Midbrain (tissue), 1 donor: ENCODE measurements around the gene AKR1B15.
"Not testable (repeated sequence)": the region's sequence is repeated elsewhere in the genome, so short reads cannot be mapped to it uniquely, and the experiment has no call there.

Experiments used
- DNase-seq: peaks from one replicate; lab custom pipeline; 2025; lab: John Stamatoyannopoulos, UW

Gene AKR1B15

DNA sequence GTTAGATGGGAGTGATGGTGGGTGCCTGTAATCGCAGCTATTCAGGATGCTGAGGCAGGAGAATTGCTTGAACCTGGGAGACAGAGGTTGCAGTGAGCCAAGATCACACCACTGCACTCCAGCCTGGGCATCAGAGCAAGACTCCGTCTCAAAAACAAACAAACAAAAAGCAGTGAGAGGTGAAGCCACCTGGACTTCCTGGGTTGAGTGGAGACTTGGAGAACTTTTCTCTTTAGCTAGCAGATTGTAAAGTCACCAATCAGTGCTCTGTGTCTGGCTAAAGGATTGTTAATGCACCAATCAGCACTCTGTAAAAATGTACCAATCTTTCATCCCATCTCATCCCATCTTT is 14.5 kb downstream of the AKR1B15 start:
- not testable (repeated sequence) for DNase-seq

DNA sequence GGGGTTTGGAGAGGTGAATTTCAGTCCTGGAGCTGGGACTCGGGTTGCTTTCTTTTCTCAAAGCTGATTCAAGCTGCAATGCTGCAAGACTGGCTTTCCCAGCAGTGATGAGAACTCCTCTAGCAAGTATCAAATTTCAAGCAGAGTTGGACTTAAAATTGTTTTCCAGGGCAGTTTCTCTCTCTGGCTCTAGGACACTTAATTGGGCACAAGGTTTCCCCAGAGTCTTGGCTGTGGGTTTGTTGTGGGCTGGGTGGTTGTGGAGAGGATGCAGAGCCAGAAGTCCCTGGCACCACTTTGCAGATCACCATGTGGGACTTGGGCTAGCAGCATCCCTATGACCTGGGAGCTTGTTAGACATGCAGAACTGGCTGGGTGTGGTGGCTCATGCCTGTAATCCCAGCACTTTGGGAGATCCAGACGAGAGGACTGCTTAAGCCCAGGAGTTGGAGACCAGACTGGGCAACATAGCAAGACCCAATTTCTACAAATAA is 16.8 kb downstream of the AKR1B15 start:
- DNase-seq = no peak

DNA sequence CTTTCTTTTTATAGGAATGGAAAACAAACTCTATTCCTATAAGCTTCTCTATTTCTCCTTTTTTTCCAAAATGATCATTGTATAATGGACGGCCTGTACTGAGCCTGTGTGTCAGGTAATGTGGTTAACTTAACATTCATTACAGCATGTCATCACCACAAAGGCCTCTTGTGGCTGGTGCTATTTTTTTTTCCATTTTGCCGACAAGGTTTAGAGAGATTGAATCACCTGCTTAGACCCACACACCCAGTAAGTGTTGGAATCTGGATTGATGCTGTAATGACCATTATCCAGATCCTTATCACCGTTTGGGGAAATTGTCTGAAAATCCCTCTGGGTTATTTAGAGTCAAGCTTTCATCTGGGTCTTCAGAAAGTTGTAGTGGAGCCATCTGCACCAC is 18.5 kb downstream of the AKR1B15 start:
- no peak for DNase-seq

DNA sequence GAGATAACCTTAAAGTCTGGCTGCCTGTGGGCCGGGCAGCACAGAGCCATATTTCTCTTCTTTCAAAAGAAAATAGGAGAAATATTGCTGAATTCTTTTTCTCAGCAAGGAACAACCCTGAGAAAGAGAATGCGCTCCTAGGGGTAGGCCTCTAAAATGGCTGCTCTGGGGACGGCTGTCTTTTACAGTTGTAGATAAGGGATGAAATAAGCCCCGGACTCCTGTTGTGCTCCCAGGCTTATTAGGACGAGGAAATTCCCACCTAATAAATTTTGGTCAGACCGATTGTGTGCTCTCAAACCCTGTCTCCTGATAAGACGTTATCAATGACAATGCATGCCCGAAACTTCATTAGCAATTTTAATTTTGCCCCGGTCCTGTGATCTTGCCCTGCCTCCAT is 21.1 kb downstream of the AKR1B15 start:
- DNase-seq = not testable (repeated sequence)

DNA sequence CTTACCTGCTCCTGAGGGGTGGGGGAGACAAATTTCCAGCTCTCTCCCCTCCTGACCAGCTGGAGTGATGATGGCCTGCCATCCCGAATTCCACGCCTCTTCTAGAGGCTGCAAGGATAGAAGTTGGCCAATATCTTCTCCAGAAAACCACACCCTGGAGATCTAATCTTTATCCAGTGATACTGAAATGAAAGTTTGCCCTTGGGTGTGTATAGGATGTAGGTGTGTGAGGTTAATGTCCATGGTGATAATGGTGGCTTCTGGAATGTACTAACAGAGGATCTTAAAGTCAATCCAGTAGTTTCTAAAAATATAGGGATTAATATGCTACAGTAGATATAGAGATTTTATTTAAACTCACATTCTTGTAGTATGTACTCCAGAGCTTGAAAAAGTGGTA is 22.2 kb downstream of the AKR1B15 start:
- no peak for DNase-seq

DNA sequence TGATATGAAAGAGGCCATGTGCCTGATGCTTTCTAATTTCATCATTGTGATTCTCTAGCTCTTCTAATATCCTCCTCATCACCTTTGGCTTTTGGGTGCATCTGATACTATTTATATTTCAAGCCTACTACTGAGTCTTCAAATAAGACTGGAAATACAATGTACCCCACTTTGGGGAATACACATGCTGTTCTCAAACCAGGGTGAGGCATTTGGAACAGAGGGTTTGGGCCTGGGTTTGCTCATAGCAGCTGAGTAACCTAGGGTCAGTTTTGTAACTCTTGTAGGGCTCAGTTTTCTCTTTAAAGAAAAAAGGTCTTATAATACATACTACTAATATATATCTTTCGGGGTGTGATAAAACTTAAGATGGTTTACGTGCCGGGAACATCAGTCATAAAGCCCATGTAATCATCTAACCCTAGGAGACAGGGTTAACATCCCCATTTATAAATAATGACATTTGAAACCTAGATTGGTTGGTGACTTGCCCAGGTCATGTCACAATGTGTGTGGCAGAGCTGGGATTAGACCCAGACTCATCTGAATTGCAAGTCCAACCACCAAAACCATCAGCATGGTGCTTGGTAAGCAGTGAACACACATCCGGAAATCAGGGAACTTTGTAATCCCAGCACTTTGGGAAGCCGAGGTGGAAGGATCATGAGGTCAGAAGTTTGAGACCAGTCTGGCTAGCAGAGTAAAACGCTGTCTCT is 23.0 kb downstream of the AKR1B15 start:
- DNase-seq = no peak

DNA sequence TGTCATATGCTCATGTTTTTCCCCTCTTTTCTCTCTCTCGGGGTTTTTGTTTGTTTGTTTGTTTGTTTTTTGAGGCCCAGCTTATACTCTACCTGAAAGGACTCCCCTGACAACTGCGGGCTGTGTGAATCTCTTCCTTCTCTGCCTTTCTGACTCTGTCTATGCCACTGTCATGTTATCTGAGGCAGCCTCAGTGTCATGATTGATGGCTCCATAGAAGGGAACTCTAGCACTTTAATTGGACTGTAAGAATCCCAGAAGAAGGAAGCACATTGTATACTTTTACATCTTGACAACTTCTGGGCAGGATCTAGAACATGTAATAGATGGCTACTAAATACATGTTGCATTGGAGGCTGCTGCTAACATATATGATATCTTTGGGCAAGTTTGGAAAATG is 25.4 kb downstream of the AKR1B15 start:
- no peak for DNase-seq

DNA sequence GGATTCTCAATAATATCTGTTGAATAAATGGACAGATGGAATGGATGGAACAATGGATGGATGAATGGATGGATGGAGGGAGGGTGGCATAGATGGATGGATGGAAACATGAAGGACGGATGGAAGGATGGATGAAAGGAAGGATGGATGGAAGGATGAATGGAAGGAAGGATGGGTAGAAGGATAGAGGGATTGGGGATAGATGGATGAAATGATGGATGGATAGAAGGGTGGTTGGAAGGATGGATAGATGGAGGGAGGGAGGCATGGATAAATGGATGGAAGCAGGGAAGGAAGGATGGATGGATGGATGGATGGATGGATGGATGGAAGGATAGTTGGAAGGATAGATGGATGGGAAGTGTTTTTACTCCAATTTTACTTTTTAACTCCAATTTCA is 35.4 kb downstream of the AKR1B15 start:
- DNase-seq = no peak

DNA sequence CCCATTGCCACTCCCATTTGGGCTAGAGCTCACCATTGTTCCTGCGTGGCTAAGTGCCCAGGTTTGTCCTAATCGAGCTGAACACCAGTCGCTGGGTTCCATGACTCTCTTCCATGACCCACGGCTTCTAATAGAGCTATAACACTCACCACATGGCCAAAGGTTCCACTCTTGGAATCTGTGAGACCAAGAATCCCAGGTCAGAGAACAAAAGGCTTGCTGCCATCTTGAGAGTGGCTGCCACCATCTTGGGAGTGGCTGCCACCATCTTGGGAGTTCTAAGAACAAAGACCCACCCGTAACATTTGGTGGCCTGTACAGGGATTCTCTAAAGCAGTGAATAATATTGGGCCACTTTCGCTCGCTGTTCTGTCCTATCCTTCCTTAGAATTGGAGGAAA is 37.0 kb downstream of the AKR1B15 start:
- no peak for DNase-seq

DNA sequence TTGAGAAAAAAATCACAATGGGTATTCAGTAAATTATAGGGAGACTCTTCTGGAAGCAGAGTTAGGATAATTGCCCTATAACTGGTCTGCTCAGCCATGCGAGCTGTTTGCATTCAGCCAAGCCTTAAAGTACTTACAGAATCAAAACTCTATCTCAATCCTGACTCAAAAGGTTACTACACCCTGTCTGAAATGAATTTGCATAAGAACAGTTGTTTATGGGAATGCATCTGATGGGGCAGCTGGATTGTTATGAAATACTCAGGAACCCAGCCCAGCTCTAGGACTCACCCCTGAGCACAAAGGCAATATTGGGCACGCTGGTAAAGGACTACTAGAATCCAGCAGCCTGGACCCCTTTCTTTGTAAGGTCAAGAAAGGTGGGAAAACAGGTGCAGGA is 38.8 kb downstream of the AKR1B15 start:
- no peak for DNase-seq

DNA sequence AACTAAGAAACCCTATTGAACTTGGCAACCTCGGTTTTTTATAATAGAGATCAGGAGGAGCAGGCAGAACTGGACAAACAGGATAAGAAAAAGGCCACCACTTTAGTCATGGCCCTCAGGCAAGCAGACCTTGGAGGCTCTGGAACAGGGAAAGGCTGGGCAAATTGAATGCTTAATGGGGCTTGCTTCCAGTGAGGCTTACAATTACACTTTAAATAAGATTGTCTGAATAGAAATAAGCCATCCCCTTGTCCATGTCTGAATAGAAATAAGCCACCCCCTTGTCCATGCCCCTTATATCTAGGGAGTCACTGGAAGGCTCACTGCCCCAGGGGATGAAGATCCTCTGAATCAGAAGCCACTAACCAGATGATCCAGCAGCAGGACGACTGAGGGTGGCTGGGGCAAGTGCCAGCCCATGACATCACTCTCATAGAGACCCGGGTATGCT is 40.6 kb downstream of the AKR1B15 start:
- DNase-seq = no peak

DNA sequence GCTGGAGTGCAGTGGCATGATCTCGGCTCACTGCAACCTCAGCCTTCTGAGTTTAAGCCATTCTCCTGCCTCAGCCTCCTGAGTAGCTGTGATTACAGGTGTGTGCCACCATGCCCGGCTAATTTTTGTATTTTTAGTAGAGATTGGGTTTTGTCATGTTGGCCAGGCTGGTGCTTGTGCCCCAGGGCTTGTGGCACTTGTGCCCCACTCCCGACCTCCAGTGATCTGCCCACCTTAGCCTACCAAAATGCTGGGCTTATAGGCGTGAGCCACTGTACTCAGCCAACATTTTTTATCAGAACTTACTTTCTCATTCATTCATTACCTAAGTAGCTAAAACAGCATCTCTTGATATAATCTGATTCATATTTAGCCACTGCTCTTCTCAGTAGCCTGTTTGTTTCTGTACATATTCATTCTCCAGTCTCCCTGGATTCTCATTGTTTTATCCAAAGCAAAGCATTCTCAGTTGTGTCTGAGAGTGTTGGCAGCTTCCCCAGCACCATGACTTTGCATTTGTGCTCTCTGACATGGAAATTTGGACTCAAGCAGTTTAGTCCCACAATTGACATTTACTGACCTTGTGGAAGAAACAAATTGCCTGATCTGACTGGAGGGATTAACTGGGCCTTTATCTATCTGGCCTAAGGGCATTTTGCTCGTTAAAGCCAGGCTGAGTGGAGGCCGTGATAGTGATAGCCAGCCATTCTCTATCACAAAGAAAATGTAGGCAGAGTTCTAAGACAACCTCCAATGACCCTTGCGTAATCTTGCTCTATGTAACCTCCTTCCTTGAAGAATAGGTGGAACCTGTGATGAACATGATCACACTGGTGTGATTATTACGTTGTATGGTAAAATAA is 44.9 kb downstream of the AKR1B15 start:
- peak; percentile 94 for DNase-seq

DNA sequence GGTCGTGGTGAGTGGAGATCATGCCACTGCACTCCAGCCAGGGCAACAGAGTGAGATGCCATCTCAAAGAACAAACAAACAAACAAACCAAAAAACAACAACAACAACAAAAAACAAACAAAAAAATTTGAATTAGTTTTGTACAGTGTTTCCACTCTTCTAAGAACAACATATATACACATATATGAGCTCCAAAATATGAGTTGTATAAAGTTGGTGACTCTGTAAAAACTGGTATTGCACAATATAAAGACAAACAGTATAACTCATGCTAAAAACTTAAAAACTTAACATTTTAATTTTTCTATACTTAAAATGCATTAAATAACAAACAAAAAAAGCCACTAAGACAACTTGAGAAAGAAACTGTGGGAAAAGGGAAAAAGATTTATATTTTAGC is 46.0 kb downstream of the AKR1B15 start:
- DNase-seq = no peak

DNA sequence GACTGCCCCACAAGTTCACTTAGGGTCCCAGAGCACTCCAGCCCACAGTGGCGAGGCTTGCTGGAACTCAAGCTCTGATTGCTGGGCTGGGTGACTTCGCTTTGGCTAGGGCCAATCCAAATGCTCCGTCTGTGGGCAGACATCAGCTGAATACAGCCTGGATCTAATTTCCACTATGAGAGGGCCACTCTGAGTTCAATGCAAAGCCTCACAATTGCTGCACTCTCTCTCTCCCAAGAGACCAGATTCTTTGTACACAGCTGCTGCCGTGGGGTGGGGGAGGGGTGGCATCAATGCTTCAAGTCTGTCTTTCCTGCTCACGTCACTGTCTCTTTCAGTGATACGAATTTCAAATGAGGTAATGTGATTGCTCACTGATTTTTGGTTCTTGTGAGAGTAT is 50.5 kb downstream of the AKR1B15 start:
- DNase-seq = peak; percentile 75

DNA sequence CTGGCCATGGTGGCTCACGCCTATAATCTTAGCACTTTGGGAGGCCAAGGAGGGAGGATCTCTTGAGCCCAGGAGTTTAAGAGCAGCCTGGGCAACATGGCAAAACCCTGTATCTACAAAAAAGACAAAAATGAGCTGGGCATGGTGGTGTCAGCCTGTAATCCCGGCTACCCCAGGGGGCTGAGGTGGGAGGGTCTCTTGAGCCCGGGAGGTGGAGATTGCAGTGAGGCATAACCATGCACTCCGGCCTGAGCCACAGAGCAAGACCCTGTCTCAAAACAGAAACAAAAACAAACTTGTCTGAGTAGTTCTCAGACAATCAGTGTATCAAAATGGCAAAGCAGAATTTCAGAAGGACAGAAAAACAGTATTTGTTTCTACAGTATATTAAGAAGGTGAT is 52.5 kb downstream of the AKR1B15 start:
- no peak for DNase-seq

DNA sequence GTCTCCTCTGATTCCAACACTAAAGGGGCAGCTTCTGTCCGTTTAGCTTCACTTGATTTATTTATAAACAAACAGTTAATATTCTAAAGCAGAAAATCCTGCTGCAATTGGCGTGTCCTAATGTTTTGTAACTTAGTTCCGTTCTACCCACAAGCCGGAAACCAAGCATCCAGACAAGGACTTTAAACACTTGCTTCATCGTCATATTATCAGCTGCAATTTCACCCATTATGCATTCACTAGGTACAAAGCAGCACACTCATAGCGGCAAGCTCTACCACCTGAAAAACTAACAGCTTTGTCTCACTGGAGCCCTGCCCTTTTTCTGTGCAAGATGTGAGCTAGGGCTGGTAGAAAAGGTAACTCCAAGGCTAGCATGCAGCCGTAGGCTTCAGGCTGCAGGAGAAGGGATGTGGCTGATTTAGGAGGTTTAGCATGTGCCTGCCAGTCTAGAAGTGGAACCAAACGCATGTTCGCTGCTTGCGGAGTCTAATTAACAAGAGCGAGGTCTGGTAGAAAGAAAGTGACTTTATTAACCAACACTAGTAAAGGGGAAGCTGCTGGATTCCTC is 54.1 kb downstream of the AKR1B15 start:
- no peak for DNase-seq

DNA sequence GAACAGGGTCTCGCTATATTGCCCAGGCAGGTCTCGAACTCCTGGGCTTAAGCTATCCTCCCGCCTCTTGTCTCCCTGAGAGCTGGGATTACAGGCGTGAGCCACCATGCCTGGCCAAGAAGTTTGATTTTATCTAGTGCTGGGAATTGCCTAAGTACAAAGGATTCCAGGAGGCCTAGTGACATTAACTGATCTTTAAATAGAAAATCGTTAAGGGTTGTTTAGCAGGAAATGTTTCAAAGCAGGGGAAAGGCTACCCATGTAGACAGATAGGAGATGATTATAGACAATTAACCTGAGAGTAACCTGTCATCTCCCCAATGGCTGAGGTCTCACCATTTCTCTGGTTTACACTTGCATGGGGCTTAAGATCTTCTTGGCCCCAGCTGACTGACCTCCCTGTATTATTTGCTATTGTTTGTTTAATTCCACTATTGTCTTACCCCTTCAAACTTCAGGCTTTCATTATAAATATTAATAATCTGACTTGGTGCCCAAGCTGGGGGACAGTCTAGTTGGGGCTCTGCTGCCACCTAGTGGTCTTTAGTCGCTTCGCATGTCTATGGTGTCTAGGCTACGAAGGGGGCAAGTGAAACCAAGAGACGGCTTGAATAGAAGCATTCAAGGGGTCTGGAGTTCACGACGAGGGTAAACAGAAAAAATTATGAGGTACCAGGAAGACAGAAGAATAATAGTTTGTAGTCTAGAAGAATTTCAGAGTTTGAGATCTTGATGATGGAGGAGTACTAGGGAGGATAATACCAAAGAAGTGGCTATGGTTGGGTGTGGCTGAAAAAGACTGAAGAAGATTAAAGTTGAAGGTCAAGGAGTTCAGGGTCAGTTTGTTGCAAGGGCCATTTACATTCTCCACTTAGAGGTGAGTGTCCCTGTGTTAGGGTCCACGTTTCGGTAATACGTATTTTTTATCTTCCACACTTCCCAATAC is 57.3 kb downstream of the AKR1B15 start:
- peak; percentile 78 for DNase-seq

DNA sequence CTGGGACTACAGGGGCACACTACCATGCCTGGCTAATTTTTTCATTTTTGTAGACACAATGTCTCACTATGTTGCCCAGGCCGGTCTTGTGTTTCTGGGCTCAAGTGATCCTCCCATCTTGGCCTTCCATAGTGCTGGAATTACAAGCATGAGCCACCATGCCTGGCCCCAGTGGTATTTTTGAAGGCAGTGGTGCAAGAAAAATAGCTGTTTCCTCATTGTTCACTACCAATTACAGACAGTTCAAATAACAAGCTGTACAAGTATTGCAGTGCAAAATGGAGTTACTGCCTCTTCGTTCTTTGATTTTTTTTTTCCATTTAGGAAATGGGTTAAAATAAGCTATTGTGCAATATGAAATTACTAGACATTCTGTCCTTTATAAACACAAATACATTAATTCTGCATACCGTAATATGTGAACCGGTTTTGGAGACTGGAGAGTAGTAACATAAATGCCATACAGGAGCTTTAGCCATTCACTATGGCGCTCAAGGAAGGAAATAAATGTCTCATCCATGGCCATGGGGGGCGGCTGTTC is 62.8 kb downstream of the AKR1B15 start:
- no peak for DNase-seq

DNA sequence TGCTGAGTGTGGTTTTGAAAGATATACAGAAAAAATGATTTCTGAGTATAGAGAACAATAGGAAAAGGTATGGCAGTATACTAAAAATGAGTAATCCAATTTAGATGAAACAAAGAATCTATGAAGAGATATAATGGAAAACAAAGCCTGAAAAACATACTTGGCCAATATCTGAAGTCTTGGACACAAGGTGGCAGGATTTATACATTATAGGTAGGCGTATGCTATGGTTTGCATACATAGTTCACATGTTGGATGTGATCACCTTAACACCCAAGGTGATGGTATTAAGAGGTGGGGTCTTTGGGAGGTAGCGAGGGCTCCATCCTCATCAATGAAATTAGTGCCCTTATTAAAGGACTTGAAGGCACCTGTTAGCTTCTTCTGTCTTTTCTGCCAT is 63.3 kb downstream of the AKR1B15 start:
- no peak for DNase-seq

DNA sequence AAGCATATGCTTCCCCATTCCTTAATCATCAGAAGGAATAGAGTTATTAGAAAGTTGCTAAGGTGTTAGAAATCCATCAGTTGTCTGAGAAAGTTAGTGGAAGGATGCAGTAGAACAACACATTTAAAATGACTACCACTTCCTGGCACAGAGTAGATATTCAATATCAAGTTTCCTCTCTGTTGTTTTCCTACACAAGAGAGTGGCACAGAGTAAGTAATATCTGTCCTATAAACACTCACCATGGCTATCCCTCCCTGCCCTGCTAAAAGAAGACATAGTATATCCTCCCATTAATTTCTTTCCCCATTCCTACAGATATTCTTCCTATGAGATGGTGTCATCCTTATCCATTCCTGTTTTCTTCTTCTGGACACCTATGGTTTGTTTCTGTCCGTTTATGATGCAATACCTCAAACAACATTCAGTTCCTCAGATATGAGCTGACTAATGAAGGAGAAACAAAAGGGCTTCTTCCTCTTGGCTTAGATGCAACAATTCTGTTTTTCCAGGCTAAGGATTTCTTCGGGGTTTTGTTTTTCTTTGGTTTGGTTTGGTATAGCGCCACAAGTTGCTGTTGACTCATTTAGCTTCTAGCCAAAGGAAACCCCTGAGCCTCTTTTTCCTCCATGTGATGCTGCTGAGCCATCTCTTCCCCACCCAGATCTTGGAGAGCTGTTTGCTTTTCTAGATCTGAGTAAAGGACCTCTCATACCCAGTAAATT is 64.9 kb downstream of the AKR1B15 start:
- no peak for DNase-seq

DNA sequence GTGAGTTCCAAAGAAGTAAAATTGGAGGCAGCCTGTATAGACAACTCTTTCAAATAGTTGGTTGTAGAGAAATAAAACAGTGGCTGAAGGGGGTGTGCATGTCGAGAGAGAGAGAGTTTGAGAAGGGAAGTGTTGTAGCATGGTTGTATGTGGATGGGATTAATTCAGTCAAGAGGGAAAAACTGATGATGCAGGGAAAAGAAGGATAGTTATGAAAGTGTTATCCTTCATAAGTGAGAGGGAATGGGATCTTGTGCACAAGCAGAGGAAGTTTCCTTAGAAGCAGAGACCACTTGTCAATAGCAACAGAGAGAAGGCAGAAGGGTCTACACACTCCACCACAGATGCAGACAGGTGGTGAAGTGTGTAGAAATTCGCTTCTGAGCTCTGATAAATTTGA is 67.7 kb downstream of the AKR1B15 start:
- no peak for DNase-seq
